Activated CD4-positive, alpha-beta T cell treated with anti-CD3 and anti-CD28 coated beads, Interleukin-2, amount 10 ng/mL, durations not matched to agents 24 days and 14 days (primary cell): Measurements from ENCODE around the gene LMAN2L. TPM values are rescaled to one million over a fixed set of nuclear protein-coding genes. Genes with fewer than 3 reads are reported as not detected.

Experiments used
- DNase-seq: peaks from one replicate; pipeline ENCODE4 v3.0.0; 2022
- H3K27ac Mint-ChIP-seq: one replicate; pipeline ENCODE4 v1.8.0; 2022; ENCODE audit warnings: mild to moderate bottlenecking, mixed read lengths
- H3K27me3 Mint-ChIP-seq: one replicate; pipeline ENCODE4 v1.8.0; 2022; ENCODE audit warnings: mixed read lengths
- H3K36me3 Mint-ChIP-seq: one replicate; pipeline ENCODE4 v1.8.0; 2022; ENCODE audit warnings: low read depth, mild to moderate bottlenecking, mixed read lengths
- H3K4me1 Mint-ChIP-seq: one replicate; pipeline ENCODE4 v1.8.0; 2021; ENCODE audit warnings: mixed read lengths
- H3K4me3 Mint-ChIP-seq: one replicate; pipeline ENCODE4 v1.8.0; 2022; ENCODE audit warnings: mild to moderate bottlenecking, moderate library complexity, mixed read lengths
- H3K9me3 Mint-ChIP-seq: one replicate; pipeline ENCODE4 v1.8.0; 2021; ENCODE audit warnings: mixed read lengths
- intact Hi-C: fragments of 100-400 bp; cut with micrococcal nuclease; formaldehyde crosslinking; loops from one replicate; pipeline ENCODE4 v1.15.1; 2023
- total RNA-seq: library from RNA; stranded (reverse); gene quantifications from 2 replicates; pipeline ENCODE4 v1.2.3, GENCODE V29; 2022

LMAN2L gene
- total RNA-seq, 1 donor from 2014 or later: 7.3 TPM

DNA sequence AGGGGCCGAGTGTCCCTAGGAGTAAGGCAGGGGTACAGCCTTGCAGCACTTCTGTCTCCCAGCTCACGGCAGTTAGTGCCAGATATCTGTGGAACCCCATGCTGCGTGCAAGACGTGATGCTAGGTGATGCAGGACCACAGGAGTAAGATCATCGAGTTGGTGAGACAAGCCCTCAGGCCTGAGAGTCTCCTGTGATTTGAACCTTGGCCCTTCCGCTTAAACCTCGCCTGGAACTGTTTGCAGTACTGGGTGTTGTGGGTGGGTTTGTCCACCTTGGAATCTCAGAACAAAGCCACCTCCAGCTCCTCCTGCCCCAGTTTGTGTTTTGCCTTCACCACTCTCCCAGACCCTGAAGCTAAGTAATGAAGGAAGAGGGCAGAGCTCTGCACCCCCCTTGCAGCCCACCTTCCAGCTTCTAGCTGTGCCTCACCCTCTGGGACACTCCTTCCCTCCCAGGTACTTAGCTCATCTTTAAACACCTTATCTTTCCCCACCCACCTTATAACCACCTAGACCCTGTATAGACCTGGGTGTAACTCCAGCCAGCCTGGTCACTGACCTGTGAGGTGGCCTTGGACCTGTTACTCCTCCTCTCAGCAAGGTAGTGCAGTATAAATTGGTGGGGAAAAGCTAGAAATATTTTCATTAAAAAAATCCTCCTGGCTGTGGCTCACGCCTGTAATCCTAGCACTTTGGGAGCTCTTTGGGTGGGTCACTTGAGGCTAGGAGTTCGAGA lies 27.4 kb upstream of the LMAN2L start:
- peaks cover 36% of the 10 kb centered on the region for H3K4me1 Mint-ChIP-seq
- no peaks in the 10 kb centered on the region for H3K9me3 Mint-ChIP-seq
- no peaks in the 10 kb centered on the region for H3K36me3 Mint-ChIP-seq
- no peaks in the 10 kb centered on the region for H3K27me3 Mint-ChIP-seq
- H3K4me3 Mint-ChIP-seq: no peak overlapping the region
- H3K27ac Mint-ChIP-seq: no peak overlapping the region
- intact Hi-C loops: no loop called here
- no peak for DNase-seq

DNA sequence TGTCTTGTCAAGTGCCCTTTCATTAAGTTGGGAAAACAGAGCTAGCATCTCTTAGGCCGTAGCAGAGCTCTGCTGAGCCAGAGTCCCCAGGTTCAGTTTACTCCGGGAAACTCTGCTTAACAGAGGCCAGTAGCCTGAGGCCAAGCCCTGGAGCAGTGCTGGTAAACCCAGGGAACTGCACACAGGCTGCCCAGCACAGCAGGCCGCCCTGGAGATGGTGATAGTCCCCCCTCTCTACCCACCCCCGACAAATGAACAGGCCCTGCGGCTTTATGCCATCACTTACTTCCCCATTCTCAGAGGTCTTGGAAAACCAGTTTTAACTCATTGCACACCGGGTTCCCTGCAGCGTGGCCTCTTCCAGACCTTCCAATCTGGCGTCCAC lies 24.4 kb upstream of the LMAN2L start:
- H3K27ac Mint-ChIP-seq: no peak overlapping the region
- DNase-seq: no peak
- H3K4me1 Mint-ChIP-seq: peaks cover 57% of the 10 kb centered on the region
- H3K4me3 Mint-ChIP-seq: peak overlapping the region; percentile 85
- no peaks in the 10 kb centered on the region for H3K9me3 Mint-ChIP-seq
- H3K27me3 Mint-ChIP-seq: no peaks in the 10 kb centered on the region
- no peaks in the 10 kb centered on the region for H3K36me3 Mint-ChIP-seq
- intact Hi-C loops: loop anchor here (5.0 kb wide), 2 partner anchors 198 to 227 kb away; partner anchors contain the start of gene ARID5A

DNA sequence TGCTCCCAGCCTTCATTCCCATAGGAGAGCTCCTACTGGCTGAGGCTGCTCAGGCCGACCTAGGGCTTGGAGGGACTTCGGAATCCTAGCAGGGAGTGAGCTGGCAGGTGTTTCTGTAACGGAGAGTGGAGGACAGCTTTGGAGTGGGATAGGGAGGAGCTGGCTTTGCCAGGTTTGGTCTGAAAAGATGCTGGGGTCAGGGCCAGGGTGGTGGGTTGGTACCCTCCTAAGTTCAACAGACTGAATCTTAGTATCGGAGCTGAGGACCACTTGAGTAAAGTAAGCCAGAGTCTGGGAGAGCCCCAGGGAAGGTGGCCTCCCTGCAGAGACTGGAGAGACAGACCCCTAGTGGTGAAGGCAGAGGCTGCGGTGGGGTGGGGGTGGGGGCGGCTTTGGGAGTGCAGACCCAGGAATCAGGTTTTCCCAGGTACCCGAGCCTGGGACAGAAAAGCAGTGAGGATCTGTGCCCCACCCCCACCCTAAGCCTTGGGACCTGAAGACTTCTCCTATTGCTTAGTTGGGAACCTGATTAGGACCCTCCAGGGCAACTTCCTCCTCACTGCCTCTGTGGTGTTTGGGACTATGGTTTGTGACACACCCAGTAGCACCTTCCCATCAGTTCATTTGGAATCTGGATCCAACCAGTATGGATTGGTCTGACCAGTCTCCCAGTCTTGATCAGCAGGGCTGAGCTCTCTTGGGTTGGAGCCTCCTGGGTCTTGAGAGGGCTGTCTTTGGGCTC lies 23.8 kb upstream of the LMAN2L start:
- DNase-seq: peak; percentile 67
- intact Hi-C loops: loop anchor here (1.0 to 5.0 kb wide), 3 partner anchors 10 to 226 kb away; partner anchors contain the start of gene ARID5A
- H3K9me3 Mint-ChIP-seq: no peaks in the 10 kb centered on the region
- peaks cover 57% of the 10 kb centered on the region for H3K4me1 Mint-ChIP-seq
- no peaks in the 10 kb centered on the region for H3K27me3 Mint-ChIP-seq
- no peaks in the 10 kb centered on the region for H3K36me3 Mint-ChIP-seq
- peak overlapping the region; percentile 85 for H3K4me3 Mint-ChIP-seq
- H3K27ac Mint-ChIP-seq: no peak overlapping the region

DNA sequence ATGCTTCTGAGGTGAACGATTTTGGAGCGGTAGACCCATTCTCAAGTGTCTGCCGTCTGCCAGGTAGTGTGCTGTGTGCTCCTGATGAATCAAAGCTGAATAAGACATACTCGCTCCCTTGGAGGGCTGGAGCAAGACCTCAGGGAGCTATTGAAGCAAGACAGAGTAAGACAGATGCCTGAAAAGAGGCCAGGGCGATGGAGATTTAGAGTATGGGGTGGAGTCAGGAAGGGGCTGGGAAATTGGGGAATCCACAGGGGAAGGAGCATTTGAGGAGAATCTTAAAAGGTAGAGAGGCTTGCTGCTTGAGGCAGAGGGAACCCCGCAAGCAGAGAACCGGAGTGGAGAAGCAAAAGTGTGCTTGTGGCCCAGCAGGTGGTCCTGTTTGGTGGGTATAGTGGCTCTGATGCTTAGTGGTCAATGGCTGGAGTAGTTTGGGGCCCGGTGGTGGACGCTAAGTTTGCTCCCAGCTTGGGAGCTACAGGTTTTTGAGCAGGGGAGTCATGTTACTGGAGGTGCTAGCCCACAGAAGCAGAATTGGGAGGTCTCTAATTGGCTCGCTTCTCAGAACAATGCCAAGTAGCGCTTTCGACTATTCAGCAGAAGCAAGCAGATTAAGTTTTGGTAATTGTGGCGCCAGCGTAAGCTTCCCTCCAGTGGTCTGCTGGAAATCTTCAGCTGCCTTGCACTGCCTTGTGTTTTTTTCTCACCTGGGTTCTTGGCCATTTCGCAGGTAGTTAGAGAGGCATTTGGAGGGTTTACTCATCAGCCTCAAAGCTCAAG lies 22.9 kb upstream of the LMAN2L start:
- Mint-ChIP-seq H3K27ac (peak overlapping the region; percentile 26), H3K27me3 (no peaks in the 10 kb centered on the region), H3K9me3 (no peaks in the 10 kb centered on the region), H3K4me1 (peaks cover 53% of the 10 kb centered on the region), H3K4me3 (peak overlapping the region; percentile 85), H3K36me3 (no peaks in the 10 kb centered on the region)
- intact Hi-C loops: loop anchor here (1.0 to 5.0 kb wide), 3 partner anchors 11 to 225 kb away; partner anchors contain the start of gene ARID5A
- peak; percentile 70 for DNase-seq

DNA sequence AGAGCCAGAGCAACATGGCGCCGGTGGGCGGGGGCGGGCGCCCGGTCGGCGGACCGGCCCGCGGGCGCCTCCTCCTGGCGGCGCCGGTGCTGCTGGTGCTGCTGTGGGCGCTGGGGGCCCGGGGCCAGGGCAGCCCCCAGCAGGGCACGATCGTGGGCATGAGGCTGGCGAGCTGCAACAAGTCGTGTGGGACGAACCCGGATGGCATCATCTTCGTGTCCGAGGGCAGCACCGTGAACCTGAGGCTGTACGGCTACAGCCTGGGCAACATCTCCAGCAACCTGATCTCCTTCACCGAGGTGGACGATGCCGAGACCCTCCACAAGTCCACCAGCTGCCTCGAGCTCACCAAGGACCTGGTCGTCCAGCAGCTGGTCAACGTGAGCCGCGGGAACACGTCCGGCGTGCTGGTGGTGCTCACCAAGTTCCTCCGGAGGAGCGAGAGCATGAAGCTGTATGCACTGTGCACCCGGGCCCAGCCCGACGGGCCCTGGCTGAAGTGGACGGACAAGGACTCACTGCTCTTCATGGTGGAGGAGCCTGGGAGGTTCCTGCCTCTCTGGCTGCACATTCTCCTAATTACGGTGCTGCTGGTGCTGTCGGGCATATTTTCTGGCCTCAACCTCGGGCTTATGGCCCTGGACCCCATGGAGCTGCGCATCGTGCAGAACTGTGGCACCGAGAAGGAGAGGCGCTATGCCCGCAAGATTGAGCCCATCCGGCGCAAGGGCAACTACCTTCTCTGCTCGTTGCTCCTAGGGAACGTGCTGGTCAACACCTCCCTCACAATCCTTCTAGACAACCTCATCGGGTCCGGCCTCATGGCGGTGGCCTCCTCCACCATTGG lies 21.3 kb upstream of the LMAN2L start:
- intact Hi-C loops: loop anchor here (1.0 to 5.0 kb wide), 6 partner anchors 21 to 224 kb away; partner anchors contain the start of genes ARID5A, CNNM3, KANSL3 and LMAN2L
- Mint-ChIP-seq H3K27me3 (no peaks in the 10 kb centered on the region), H3K36me3 (no peaks in the 10 kb centered on the region), H3K27ac (peak overlapping the region; percentile 91), H3K4me1 (peaks cover 46% of the 10 kb centered on the region), H3K4me3 (peak overlapping the region; percentile 85), H3K9me3 (no peaks in the 10 kb centered on the region)
- no peak for DNase-seq

DNA sequence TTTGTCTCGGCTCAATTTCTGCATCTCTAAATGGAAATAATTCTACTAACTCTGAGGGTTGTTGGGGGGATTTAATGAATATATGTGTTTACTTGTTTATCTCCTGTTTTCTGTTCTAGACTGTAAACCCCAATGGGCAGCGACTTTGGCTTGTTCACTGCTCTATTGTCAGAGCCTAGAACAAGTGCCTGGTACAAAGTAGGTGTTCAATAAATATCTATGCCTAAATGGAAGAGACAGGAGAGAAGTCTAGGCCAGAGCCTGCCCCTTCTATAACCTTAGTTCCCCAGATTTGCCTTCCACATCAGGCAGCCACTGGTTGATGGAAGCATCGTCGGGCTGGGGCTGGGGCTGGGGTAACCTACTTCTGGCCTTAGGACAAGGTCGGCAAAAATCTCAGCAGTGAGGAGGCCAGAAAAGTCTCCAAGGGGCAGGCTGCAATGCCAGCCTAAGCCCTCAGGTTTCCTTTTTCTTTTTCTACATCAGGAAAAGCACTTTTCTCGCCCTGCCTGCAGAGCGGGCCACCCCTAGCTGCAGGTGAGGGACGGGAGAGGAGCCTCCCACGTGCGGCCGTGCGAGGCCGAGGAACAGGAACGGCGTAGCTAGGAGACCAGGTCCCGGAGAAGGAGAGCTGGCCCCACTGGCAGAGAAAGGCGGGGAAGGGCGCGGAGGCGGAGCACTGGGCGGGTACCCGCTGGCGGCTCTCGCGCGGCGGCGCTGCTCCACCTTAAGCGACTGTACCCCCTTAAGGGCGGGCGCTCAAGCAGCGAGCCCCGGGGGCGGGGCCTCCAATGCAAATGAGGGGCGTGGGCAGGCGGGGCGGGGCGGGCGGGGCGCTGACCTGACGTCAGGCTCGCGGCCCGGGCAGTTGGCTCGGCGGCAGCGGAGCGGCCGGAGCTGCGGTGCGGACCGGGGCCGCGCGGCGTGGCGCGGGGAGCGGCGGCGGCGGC lies 20.4 kb upstream of the LMAN2L start, which contains the start of gene CNNM4:
TSS of gene CNNM4 (plus strand) at position 867 of the 950 bp plus-strand sequence. CDS start 98 bp downstream, outside the sequence.
- Mint-ChIP-seq H3K36me3 (no peaks in the 10 kb centered on the region), H3K27me3 (no peaks in the 10 kb centered on the region), H3K4me1 (peaks cover 46% of the 10 kb centered on the region), H3K27ac (peak within 1 kb of the TSS; percentile 91), H3K4me3 (peak within 1 kb of the TSS; percentile 85), H3K9me3 (no peaks in the 10 kb centered on the region)
- DNase-seq: peak; percentile 97
- intact Hi-C loops: loop anchor here (1.0 to 5.0 kb wide), 5 partner anchors 20 to 223 kb away; partner anchors contain the start of genes ARID5A, CNNM3 and LMAN2L

DNA sequence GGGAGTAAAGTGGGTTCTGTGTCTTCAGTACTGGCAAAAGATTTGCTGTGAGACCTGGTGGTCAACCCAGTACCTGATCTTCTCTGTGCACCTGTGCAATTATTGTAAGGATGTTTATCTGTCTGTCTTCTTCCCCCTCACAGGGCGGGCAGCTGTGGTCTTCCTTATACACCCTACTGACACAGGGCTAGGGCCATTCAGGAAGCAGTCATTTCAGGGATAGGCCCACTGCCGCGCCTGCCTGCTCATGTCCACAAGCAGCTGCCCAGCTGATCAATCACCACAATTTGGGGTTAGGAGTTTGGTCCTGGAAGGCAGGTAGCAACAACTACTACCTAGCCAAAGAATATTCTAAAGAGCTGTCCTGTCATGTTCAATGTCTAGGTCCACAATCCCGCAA lies 19.7 kb upstream of the LMAN2L start:
- no peak for DNase-seq
- intact Hi-C loops: no loop called here
- Mint-ChIP-seq H3K9me3 (no peaks in the 10 kb centered on the region), H3K36me3 (no peaks in the 10 kb centered on the region), H3K27ac (no peak overlapping the region), H3K4me1 (peaks cover 45% of the 10 kb centered on the region), H3K27me3 (no peaks in the 10 kb centered on the region), H3K4me3 (peak overlapping the region; percentile 84)

DNA sequence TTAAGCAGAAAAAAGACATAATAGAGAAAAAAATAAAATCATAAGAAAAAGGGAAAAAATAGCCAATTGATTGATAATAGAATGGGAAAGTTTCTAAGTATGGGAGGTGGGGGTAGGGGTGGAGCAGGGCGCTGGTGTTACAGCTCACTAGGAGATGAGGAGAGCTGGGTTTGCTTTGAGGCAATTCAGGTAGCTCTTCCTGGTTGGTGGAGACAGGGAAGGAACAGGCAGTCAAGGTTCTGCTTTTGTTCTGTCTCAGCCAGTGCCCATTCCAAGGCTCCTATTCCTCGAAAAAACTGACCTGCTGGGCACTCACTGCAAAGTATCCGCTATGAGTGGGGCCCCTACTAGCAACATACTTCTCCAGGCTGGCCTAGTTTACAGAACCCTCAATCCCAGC lies 19.1 kb upstream of the LMAN2L start:
- Mint-ChIP-seq H3K27me3 (no peaks in the 10 kb centered on the region), H3K36me3 (no peaks in the 10 kb centered on the region), H3K27ac (no peak overlapping the region), H3K4me3 (no peak overlapping the region), H3K9me3 (no peaks in the 10 kb centered on the region), H3K4me1 (peaks cover 39% of the 10 kb centered on the region)
- DNase-seq: no peak
- intact Hi-C loops: no loop called here

DNA sequence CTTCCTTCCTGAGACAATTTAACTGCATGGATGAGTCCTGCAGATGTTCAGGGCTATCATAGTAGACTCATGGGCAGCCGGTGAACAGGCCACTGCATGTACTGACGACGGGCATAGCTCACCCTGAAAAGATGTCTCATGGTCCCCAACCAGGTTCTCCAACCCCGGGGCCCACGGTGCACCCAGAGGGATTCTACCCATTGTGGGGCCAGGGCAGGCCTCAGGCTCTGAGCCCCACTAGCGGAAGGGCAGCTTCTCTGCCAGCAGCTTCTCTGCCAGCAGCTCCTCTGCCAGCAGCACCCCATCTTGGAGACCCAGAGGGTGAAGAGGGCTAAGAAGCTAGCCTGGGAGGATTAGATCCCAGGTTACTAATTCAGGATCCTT lies 17.6 kb upstream of the LMAN2L start:
- Mint-ChIP-seq H3K36me3 (no peaks in the 10 kb centered on the region), H3K9me3 (no peaks in the 10 kb centered on the region), H3K27ac (no peak overlapping the region), H3K4me3 (no peak overlapping the region), H3K4me1 (peaks cover 26% of the 10 kb centered on the region), H3K27me3 (no peaks in the 10 kb centered on the region)
- no peak for DNase-seq
- intact Hi-C loops: no loop called here

DNA sequence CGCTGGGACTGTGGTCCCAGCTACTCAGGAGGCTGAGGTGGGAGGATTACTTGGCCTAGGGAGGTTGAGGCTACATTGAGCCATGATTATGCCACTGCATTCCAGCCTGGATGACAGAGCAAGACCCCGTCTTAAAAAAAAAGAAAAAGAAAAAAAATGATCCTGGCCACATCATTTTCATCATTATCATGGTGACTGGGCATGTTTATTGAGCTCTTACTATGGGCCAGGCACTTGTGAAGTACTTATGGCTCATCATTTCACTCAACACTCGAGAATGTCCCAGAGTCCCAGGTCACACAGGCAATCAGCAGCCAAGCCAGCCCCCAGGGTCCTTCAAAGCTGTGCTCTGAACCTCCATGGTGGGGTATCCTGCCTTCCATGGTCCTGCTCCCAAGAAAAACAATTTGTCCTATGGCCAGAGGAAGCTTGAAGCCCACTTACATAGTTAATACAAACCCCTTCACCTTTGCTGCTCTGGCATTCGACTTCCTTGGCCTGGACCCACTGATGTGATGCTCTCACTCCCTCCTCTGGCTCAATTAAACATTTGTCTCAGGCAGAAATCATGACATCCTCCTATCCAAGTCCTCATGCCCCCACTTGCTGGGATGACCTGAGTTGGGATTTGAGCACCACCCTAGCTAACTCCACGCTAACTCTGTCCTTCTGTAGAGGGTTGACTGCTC lies 17.1 kb upstream of the LMAN2L start:
- Mint-ChIP-seq H3K4me3 (no peak overlapping the region), H3K27ac (no peak overlapping the region), H3K4me1 (peaks cover 21% of the 10 kb centered on the region), H3K36me3 (no peaks in the 10 kb centered on the region), H3K9me3 (no peaks in the 10 kb centered on the region), H3K27me3 (no peaks in the 10 kb centered on the region)
- intact Hi-C loops: no loop called here
- no peak for DNase-seq

DNA sequence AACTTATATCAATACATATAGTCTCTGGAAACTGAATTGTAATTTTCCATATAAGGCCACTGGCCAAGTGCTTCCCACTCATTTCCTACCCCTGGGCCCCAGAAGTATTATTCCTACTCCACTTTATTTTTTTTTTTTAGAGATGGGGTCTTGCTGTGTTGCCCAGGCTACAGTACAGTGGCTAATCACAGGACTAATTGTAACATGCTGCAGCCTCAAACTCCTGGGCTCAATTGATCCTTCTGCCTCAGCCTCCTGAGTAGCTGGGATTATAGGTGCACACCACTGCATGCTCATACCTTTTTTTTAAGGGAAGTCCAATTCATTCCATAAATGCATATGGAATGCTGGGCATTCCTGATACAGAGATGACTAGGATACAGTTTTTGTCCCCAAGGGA lies 14.5 kb upstream of the LMAN2L start:
- Mint-ChIP-seq H3K4me1 (peaks cover under 1% of the 10 kb centered on the region), H3K9me3 (no peaks in the 10 kb centered on the region), H3K36me3 (no peaks in the 10 kb centered on the region), H3K27me3 (peaks cover 8% of the 10 kb centered on the region), H3K27ac (no peak overlapping the region), H3K4me3 (no peak overlapping the region)
- intact Hi-C loops: no loop called here
- no peak for DNase-seq
